GM19397 (cell line): Measurements from ENCODE around the gene DNMT1.
"Not testable (repeated sequence)": the region's sequence is repeated elsewhere in the genome, so short reads cannot be mapped to it uniquely, and the experiment has no call there.

Experiments
- ATAC-seq: cut with Tn5 transposase; IDR thresholded peaks from one replicate; pipeline ENCODE4 v1.9.1; 2021; ENCODE audit warnings: mild to moderate bottlenecking, moderate library complexity; ENCODE audit not compliant: unreplicated experiment

The DNMT1 gene

GRCh38 chr19:10184636-10185035, 10.1 kb downstream of the DNMT1 start:
- ATAC-seq: no peak

- no peak for ATAC-seq
These were observed 10.8 kb downstream of the DNMT1 start for GRCh38 chr19:10183926-10184325.

GRCh38 chr19:10182847-10183246, 11.9 kb downstream of the DNMT1 start:
- no peak for ATAC-seq

- no peak for ATAC-seq
These were observed 12.7 kb downstream of the DNMT1 start for GRCh38 chr19:10182076-10182475.

GRCh38 chr19:10180459-10180858, 14.3 kb downstream of the DNMT1 start:
- ATAC-seq: no peak

DNA sequence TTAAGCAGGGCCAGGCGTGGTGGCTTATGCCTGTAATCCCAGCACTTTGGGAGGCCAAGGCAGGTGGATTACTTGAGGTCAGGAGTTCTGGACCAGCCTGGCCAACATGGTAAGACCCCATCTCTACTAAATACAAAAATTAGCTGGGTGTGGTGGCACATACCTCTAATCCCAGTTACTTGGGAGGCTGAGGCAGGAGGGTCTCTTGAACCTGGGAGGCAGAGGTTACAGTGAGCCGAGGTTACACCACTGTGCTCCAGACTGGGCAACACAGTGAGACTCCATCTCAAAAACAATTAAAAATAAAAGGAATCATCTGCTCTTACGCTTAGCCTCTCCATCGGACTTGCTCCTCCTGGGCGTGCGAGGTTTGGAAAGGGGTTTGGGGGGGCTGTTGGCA, 14.7 kb downstream of the DNMT1 start:
- not testable (repeated sequence) for ATAC-seq

- no peak for ATAC-seq
These were observed 21.2 kb downstream of the DNMT1 start for GRCh38 chr19:10173527-10173926.

GRCh38 chr19:10168386-10168948, 26.3 kb downstream of the DNMT1 start:
- ATAC-seq: no peak

- ATAC-seq: no peak
These were observed 27.3 kb downstream of the DNMT1 start for GRCh38 chr19:10167459-10167858.

DNA sequence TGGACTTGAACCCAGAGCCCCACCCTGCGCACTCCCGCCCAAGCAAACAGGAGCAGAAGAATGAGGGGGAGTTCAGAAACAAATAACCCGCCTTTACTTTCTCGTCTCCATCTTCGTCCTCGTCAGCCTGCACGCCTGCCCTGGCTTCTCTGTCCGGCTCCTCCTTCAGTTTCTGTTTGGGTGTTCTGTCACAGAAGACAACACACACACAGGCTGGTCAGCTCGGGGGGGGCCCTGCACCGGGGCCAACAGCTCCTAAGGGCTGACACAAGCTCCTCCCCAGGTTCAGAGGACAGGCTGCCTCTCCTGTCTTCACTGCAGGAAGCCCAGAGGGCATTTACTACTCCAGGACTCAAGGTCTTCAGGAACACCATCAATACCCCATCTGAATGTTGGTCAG, 28.3 kb downstream of the DNMT1 start:
- ATAC-seq: not testable (repeated sequence)

GRCh38 chr19:10166046-10166445, 28.7 kb downstream of the DNMT1 start:
- ATAC-seq: no peak

DNA sequence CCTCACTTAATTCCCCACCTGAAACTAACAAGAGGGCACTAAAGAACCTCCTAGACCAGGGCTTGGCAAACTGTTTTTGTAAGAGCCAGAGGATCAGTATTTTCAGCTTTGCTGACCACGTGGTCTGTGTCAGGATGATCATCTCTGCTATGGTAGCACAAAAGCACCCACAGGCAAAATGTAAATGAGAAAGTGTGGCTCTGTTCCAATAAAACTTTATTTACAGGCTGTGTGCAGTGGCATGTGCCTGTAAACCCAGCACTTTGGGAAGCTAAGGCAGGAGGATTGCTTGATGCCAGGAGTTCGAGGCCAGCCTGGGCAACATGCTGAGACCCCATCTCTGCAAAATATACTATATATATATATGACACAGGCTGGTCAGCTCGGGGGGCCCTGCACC, 31.2 kb downstream of the DNMT1 start:
- ATAC-seq: no peak

DNA sequence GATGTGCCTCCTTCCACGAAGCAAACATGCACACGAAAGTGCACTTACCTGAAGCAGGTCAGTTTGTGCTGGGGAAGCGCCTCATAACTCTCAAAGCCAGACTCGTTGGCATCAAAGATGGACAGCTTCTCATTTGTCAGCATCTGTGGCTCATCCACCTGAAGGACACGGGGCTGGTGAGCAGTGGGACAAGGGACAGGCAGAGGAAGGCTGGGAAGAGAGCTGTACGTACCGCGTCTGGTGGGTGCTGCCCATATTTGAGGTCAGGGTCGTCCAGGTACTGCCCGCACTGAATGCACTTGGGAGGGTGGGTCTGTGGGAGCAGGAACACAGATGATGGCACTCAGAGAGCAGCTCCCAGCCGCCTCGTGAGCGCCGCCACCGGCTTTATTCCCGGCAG, 35.1 kb downstream of the DNMT1 start:
- no peak for ATAC-seq

- ATAC-seq: no peak
These were observed 36.3 kb downstream of the DNMT1 start for GRCh38 chr19:10158485-10158884.

- ATAC-seq: no peak
These were observed 36.7 kb downstream of the DNMT1 start for GRCh38 chr19:10158071-10158470.

GRCh38 chr19:10155839-10156238, 38.9 kb downstream of the DNMT1 start:
- ATAC-seq: no peak

- no peak for ATAC-seq
These were observed 42.7 kb downstream of the DNMT1 start for GRCh38 chr19:10152100-10152499.

DNA sequence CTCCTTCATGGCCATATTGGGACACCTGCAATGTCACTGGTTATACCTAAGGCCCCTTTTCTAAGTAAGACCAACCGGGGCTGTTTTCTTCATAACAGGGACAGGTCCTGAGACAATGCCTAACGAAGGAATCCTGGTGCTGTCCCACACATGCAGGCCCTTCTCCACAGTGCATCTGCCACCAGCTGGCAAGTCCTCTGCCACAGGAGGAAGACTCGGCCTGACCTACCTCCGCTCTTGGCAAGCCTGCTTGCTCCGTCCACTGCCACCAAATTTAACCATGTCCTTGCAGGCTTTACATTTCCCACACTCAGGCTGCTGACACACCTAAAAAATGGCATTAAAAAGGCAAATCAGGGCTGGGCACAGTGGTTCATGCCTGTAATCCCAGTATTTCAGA, 43.2 kb downstream of the DNMT1 start:
- ATAC-seq: no peak

- no peak for ATAC-seq
These were observed 45.3 kb downstream of the DNMT1 start for GRCh38 chr19:10149427-10149826.

GRCh38 chr19:10146142-10146541, 48.6 kb downstream of the DNMT1 start:
- no peak for ATAC-seq

DNA sequence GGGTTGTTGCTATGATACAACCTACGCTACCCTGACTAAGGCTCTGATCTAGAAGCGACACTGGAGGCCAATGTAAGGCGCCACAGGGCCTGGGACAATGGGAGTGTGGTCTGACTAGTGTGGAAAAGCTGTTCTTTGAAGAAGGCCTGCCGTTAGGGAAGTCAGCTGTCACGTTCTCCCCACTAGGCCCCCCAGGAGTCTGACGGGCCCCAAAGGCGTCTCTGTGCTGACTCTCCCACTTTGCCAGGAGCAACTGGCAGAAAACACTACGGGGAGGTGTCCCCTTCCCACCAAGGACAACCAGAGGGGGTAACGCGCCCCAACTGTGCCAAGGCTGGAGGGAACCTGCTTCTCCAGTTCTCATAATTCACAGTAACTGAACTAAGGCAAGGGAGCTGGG, 49.7 kb downstream of the DNMT1 start:
- no peak for ATAC-seq

DNA sequence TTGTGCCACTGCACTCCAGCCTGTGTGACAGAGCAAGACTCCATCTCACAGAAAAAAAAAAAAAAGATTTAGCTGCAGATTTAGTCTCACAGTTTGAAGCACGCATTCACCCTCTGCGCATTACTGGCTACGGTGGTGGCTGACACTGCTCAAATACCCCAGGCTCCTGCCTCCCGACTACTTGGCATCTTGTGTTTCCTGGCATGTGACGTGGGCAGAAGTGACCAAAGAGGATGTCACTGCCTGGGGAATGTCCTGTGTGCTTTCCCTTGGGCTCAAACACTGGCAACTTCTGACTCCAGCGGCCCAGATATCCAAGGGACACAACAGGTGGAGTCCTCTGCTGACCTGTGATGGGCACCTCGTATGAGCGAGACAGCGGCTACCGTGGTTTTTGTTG, 50.4 kb downstream of the DNMT1 start:
- no peak for ATAC-seq

DNA sequence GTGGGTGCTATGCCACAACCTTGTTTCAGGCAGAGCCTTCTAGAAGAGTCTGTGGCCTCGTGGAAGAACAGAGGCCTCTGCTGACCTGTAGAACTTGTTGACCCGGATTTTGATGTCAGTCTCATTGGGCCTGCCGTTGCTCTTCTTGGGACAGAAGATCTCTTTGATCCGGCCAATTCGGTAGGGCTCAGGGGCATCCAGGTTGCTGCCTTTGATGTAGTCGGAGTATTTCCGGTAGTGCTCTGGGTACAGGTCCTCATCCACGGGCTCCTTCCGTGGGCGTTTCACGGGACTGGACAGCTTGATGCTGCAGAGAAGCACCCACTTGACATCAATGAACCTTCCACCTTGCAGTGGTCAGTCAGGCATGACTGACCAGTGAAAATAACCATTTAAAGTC, 51.1 kb downstream of the DNMT1 start:
- no peak for ATAC-seq
